ENCODE data around the gene PLEKHJ1. TPM values are rescaled to one million over a fixed set of nuclear protein-coding genes. Genes with fewer than 3 reads are reported as not detected.

Gene PLEKHJ1
- total RNA-seq, 1 donor from 2014 or later, result 23.9 TPM

DNA sequence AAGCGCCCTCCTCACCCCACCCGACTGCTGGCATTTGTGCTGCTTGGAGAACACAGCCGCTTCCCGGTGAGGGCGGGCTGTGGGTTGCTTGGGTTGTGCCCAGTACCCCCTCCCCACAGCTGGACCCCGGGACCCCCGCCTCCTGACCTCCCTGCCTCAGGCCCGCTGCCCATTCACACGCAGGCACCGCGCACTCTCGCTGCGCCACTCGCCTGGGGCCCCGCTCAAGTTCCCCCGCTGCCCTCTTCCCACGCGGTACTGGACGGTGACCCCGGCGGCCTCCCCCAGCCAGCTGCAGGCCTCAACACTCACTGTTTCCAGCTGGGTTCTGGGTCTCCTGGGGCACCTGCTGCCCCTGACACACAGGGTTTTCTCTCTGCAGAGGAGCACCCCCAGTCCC lies 16.4 kb downstream of the PLEKHJ1 start:
- intact Hi-C loops (cut with DNase I), result no loop called here
- no peak for DNase-seq (ENCODE audit: low spot score in 2 of 2)
- H3K4me1 ChIP-seq, result no peaks in the 10 kb centered on the region
- no peaks in the 10 kb centered on the region for H3K9me3 ChIP-seq
- H3K36me3 ChIP-seq, result peaks cover 53 to 94% of the 10 kb centered on the region in 2 donors
- TF ChIP-seq, protein P1, sequence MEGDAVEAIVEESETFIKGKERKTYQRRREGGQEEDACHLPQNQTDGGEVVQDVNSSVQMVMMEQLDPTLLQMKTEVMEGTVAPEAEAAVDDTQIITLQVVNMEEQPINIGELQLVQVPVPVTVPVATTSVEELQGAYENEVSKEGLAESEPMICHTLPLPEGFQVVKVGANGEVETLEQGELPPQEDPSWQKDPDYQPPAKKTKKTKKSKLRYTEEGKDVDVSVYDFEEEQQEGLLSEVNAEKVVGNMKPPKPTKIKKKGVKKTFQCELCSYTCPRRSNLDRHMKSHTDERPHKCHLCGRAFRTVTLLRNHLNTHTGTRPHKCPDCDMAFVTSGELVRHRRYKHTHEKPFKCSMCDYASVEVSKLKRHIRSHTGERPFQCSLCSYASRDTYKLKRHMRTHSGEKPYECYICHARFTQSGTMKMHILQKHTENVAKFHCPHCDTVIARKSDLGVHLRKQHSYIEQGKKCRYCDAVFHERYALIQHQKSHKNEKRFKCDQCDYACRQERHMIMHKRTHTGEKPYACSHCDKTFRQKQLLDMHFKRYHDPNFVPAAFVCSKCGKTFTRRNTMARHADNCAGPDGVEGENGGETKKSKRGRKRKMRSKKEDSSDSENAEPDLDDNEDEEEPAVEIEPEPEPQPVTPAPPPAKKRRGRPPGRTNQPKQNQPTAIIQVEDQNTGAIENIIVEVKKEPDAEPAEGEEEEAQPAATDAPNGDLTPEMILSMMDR (IDR thresholded peaks at IDR 0.05), result no peak
- H3K4me3 ChIP-seq, result no peak overlapping the region
- H3K27me3 ChIP-seq, result no peaks in the 10 kb centered on the region
- H3K27ac ChIP-seq, result no peak overlapping the region

DNA sequence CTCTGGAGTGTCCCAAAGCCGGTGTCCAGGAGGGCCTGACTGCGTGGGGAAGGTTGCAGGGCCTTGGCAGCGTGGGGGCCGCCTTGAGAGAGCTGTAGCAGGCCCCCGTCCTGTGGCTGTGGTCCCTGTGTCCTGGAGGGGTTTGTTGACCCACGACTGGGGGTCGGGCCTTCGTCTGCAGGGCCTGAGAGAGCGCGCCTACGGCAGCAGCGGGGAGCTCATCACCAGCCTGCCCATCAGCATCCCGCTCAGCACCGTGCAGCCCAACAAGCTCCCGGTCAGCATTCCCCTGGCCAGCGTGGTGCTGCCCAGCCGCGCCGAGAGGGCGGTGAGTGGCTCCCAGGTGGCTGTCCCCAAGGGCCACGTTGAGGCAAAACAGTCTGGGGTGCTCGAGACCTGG lies 18.5 kb downstream of the PLEKHJ1 start:
- Histone ChIP-seq H3K4me1 (no peaks in the 10 kb centered on the region), H3K4me3 (no peak overlapping the region), H3K27ac (no peak overlapping the region), H3K36me3 (peaks cover 64 to 96% of the 10 kb centered on the region in 2 donors), H3K9me3 (no peaks in the 10 kb centered on the region), H3K27me3 (no peaks in the 10 kb centered on the region)
- intact Hi-C loops (cut with DNase I), result no loop called here
- TF ChIP-seq, protein P1 (IDR thresholded peaks at IDR 0.05), result no peak
- DNase-seq (ENCODE audit: low spot score in 2 of 2), result no peak

DNA sequence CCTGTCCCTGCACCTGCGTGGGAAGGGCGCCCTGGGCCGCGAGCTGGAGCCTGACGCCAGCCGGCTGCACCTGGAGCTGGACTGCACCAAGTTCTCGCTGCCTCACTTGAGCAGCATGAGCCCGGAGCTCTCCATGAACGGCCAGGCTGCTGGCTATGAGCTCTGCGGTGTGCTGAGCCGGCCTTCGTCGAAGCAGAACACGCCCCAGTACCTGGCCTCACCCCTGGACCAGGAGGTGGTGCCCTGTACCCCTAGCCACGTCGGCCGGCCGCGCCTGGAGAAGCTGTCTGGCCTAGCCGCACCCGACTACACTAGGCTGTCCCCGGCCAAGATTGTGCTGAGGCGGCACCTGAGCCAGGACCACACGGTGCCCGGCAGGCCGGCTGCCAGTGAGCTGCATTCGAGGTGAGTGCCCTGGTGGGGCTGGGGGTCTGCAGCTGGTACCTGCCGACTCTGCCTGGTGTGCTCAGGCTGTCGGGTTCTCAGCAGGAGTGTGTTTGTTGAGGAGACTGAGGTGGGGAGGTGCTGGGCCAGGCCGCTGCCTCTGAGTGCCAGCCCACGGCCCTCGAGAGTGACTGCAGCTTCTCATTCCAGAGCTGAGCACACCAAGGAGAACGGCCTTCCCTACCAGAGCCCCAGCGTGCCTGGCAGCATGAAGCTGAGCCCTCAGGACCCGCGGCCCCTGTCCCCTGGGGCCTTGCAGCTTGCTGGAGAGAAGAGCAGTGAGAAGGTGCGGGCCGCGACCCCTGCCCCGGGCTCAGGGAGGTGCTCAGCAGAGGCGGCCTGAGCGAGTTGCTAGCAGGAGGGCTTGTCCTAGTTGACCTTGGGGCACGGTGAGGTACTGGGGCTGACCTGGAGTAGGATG lies 19.5 kb downstream of the PLEKHJ1 start:
- TF ChIP-seq, protein P1 (IDR thresholded peaks at IDR 0.05), result no peak
- Histone ChIP-seq H3K9me3 (no peaks in the 10 kb centered on the region), H3K27ac (no peak overlapping the region), H3K36me3 (peaks cover 74 to 97% of the 10 kb centered on the region in 2 donors), H3K4me3 (no peak overlapping the region), H3K4me1 (no peaks in the 10 kb centered on the region), H3K27me3 (no peaks in the 10 kb centered on the region)
- no peak for DNase-seq (ENCODE audit: low spot score in 2 of 2)
- intact Hi-C loops (cut with DNase I), result no loop called here

DNA sequence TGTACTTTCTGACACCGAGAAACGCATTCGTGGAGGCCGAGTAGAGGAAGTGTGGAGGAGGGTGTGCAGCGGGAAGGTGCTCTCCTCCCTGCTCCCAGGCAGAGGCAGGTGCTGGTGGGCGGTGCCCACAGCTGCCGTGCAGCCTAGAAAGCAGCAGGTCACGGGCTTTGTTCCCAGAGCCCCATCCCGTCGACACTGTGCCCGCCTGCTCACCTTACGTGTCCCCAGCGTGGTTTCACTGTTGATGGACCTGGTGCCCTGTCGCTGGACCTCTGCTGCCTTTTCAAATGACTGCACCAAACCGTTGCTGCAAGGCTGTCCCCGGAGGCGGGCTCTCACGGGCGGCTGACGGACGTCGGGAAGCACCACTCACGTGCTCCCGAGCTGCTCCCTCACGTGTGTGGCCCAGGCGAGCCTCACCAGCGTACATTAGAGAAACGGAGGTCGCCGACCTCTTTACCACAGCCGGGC lies 20.8 kb downstream of the PLEKHJ1 start:
- Histone ChIP-seq H3K27ac (no peak overlapping the region), H3K4me3 (no peak overlapping the region), H3K36me3 (peaks cover 78 to 97% of the 10 kb centered on the region in 2 donors), H3K9me3 (no peaks in the 10 kb centered on the region), H3K27me3 (no peaks in the 10 kb centered on the region), H3K4me1 (no peaks in the 10 kb centered on the region)
- intact Hi-C loops (cut with DNase I), result no loop called here
- TF ChIP-seq, protein P1 (IDR thresholded peaks at IDR 0.05), result no peak
- DNase-seq (ENCODE audit: low spot score in 2 of 2), result no peak

DNA sequence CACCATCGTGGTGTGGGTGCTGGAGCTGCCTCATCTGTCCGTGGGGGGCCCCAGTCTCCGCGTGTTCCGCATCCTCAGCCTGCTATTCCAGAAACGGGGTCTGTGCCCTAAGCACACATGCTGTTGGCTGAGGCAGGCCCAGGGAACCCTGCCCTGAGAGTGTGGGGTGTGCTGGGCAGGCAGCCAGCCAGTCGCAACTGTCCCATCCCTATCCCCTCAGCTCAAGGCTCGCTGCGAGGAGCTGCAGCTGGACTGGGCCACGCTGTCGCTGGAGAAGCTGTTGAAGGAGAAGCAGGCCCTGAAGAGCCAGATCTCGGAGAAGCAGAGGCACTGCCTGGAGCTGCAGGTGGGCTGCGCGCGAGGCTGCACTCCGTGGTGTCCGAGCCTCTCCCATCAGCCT lies 21.9 kb downstream of the PLEKHJ1 start:
- TF ChIP-seq, protein P1 (IDR thresholded peaks at IDR 0.05), result no peak
- Histone ChIP-seq H3K4me1 (no peaks in the 10 kb centered on the region), H3K27me3 (no peaks in the 10 kb centered on the region), H3K36me3 (peaks cover 73 to 97% of the 10 kb centered on the region in 2 donors), H3K27ac (no peak overlapping the region), H3K4me3 (no peak overlapping the region), H3K9me3 (no peaks in the 10 kb centered on the region)
- no peak for DNase-seq (ENCODE audit: low spot score in 2 of 2)
- intact Hi-C loops (cut with DNase I), result no loop called here

Measured in ascending aorta (tissue), 2 donors.